ENCODE data around the gene METTL22. TPM values are rescaled to one million over a fixed set of nuclear protein-coding genes. Genes with fewer than 3 reads are reported as not detected.

The METTL22 gene
- total RNA-seq, 3 donors from 2014 or later, result 26.9 to 36.1 (median 27.4) TPM

- no peak overlapping the region for H3K27ac ChIP-seq
- TF ChIP-seq POLR2A (IDR thresholded peaks at IDR 0.05), result no peak
- TF ChIP-seq CTCF (IDR thresholded peaks at IDR 0.05), result no peak
- TF ChIP-seq POLR2AphosphoS5 (IDR thresholded peaks at IDR 0.05), result no peak
- intact Hi-C loops (cut with DNase I; ENCODE audit: low total_unique reads), result no loop called here
- H3K27me3 ChIP-seq, result no peaks in the 10 kb centered on the region
- no peak overlapping the region for H3K4me3 ChIP-seq
- no peaks in the 10 kb centered on the region for H3K4me1 ChIP-seq
- no peaks in the 10 kb centered on the region for H3K9me3 ChIP-seq
- H3K36me3 ChIP-seq, result peaks cover 5% of the 10 kb centered on the region
- DNase-seq (ENCODE audit: low spot score in 2 of 2), result no peak
Measured at GRCh38 chr16:8625491-8626087, 4.1 kb downstream of the METTL22 start.

DNA sequence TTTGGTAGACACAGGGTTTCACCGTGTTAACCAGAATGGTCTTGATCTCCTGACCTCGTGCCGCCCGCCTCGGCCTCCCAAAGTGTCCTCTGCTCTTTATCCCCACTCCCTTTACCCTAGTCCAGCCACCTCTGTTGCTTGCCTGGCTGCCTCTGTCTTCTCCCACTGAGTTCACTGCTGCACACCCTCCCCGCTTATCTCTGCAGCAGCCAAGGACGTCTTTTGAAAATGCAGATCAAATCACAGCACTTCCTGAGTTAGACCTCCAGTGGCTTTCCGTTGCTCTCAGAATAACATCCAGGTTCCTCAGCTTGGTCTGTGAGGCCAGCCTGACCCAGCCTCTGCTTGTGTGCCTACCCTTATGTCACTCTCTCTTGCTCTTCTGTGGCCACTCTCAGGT lies 5.4 kb downstream of the METTL22 start:
- intact Hi-C loops (cut with DNase I; ENCODE audit: low total_unique reads), result no loop called here
- Histone ChIP-seq H3K27ac (no peak overlapping the region), H3K9me3 (no peaks in the 10 kb centered on the region), H3K4me3 (no peak overlapping the region), H3K27me3 (no peaks in the 10 kb centered on the region), H3K36me3 (peaks cover 5% of the 10 kb centered on the region), H3K4me1 (no peaks in the 10 kb centered on the region)
- DNase-seq (ENCODE audit: low spot score in 2 of 2), result no peak
- TF ChIP-seq CTCF (IDR thresholded peaks at IDR 0.05) (no peak), POLR2A (IDR thresholded peaks at IDR 0.05) (no peak), POLR2AphosphoS5 (IDR thresholded peaks at IDR 0.05) (no peak)

- no peak for DNase-seq (ENCODE audit: low spot score in 2 of 2)
- Histone ChIP-seq H3K27ac (no peak overlapping the region), H3K4me1 (no peaks in the 10 kb centered on the region), H3K36me3 (peaks cover 5% of the 10 kb centered on the region), H3K9me3 (no peaks in the 10 kb centered on the region), H3K27me3 (no peaks in the 10 kb centered on the region), H3K4me3 (no peak overlapping the region)
- TF ChIP-seq CTCF (IDR thresholded peaks at IDR 0.05) (no peak), POLR2AphosphoS5 (IDR thresholded peaks at IDR 0.05) (no peak), POLR2A (IDR thresholded peaks at IDR 0.05) (no peak)
- intact Hi-C loops (cut with DNase I; ENCODE audit: low total_unique reads), result no loop called here
Measured at GRCh38 chr16:8627456-8627855, 6.0 kb downstream of the METTL22 start.

DNA sequence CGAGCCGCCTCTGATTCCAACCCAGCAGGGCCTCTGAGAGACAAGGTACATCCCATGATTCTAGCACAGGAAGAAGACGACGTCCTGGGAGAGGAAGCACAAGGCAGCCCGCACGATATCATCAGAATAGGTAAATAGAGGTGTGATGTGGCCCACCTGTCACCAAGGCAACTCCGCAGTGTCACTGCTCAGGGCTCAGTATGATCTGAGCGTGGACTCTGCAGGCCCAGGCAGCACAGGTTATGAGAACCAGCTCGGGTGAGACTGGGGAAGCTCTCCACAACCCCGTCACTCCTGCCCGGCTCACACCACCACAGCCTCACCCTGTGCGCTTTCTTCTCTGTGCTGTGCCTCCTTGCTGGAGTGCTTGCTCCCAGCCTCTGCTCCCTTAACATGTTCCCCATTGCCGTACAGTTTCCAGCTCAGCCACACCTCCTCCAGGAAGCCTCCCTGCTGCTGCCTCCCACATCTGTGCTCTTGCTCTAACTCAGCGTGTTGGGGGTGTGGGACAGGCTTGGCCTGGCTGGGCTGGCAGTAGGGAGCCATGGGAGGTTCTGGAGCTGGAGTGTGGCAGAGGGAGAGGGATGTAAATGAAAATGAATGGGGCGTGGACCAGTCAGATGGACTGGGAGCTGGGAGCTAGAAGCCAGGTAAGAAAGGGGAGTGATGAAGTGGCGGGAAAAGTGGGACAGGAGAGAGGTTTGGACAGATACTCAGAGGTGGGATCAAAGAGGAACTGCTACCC lies 7.7 kb downstream of the METTL22 start:
- Histone ChIP-seq H3K27ac (no peak overlapping the region), H3K36me3 (peaks cover 5% of the 10 kb centered on the region), H3K4me3 (no peak overlapping the region), H3K9me3 (no peaks in the 10 kb centered on the region), H3K4me1 (no peaks in the 10 kb centered on the region), H3K27me3 (no peaks in the 10 kb centered on the region)
- intact Hi-C loops (cut with DNase I; ENCODE audit: low total_unique reads), result no loop called here
- DNase-seq (ENCODE audit: low spot score in 2 of 2), result no peak
- no peak for TF ChIP-seq POLR2AphosphoS5 (IDR thresholded peaks at IDR 0.05)
- no peak for TF ChIP-seq POLR2A (IDR thresholded peaks at IDR 0.05)
- TF ChIP-seq CTCF (IDR thresholded peaks at IDR 0.05), result no peak

- Histone ChIP-seq H3K27ac (no peak overlapping the region), H3K4me1 (no peaks in the 10 kb centered on the region), H3K9me3 (no peaks in the 10 kb centered on the region), H3K4me3 (no peak overlapping the region), H3K27me3 (no peaks in the 10 kb centered on the region), H3K36me3 (peaks cover 5% of the 10 kb centered on the region)
- TF ChIP-seq POLR2A (IDR thresholded peaks at IDR 0.05) (no peak), CTCF (IDR thresholded peaks at IDR 0.05) (no peak), POLR2AphosphoS5 (IDR thresholded peaks at IDR 0.05) (no peak)
- intact Hi-C loops (cut with DNase I; ENCODE audit: low total_unique reads), result no loop called here
- DNase-seq (ENCODE audit: low spot score in 2 of 2), result no peak
Measured at GRCh38 chr16:8630255-8630953, 8.9 kb downstream of the METTL22 start.
